Activated CD4-positive, alpha-beta memory T cell treated with anti-CD3 and anti-CD28 coated beads, Interleukin-2, amount 10 ng/mL, durations not matched to agents 7 days and 5 days (primary cell): ENCODE results near the gene CCR6. TPM values are rescaled to one million over a fixed set of nuclear protein-coding genes. Genes with fewer than 3 reads are reported as not detected.
A peak's percentile ranks its signal among the peaks of the same experiment; 100 is the strongest.
"Not testable (repeated sequence)": the region's sequence is repeated elsewhere in the genome, so short reads cannot be mapped to it uniquely, and the experiment has no call there.

ENCODE experiments used
- CTCF ChIA-PET: fragments of 350-600 bp; sonication (Branson Sonifier 250); formaldehyde crosslinking; loops from one replicate; lab custom pipeline; 2021; ENCODE audit warnings: antibody characterized with exemption, inconsistent platforms; lab: Charles Lee
- POLR2A ChIA-PET: fragments of 350-600 bp; sonication (Branson Sonifier 250); formaldehyde crosslinking; loops from one replicate; lab custom pipeline; 2021; ENCODE audit warnings: antibody characterized with exemption; lab: Charles Lee
- DNase-seq: peaks from one replicate; pipeline ENCODE4 v3.0.0-alpha.2; 2020
- H3K27ac Mint-ChIP-seq: one replicate; pipeline ENCODE4 v1.8.0; 2021; ENCODE audit warnings: mild to moderate bottlenecking, mixed read lengths
- H3K27me3 Mint-ChIP-seq: one replicate; pipeline ENCODE4 v1.8.0; 2021; ENCODE audit warnings: mixed read lengths
- H3K36me3 Mint-ChIP-seq: one replicate; pipeline ENCODE4 v1.8.0; 2021; ENCODE audit warnings: low read depth, mixed read lengths
- H3K4me1 Mint-ChIP-seq: one replicate; pipeline ENCODE4 v1.8.0; 2021; ENCODE audit warnings: mixed read lengths
- H3K4me3 Mint-ChIP-seq: one replicate; pipeline ENCODE4 v1.8.0; 2021; ENCODE audit warnings: mild to moderate bottlenecking, mixed read lengths
- H3K9me3 Mint-ChIP-seq: one replicate; pipeline ENCODE4 v1.8.0; 2021; ENCODE audit warnings: mixed read lengths
- total RNA-seq, 2 experiments: library from RNA; stranded (reverse); gene quantifications; one replicate each; pipeline ENCODE4 v1.2.3, GENCODE V29; 2021

CCR6 gene
- total RNA-seq: 10 to 100 TPM; 20.0 to 20.3 TPM

DNA sequence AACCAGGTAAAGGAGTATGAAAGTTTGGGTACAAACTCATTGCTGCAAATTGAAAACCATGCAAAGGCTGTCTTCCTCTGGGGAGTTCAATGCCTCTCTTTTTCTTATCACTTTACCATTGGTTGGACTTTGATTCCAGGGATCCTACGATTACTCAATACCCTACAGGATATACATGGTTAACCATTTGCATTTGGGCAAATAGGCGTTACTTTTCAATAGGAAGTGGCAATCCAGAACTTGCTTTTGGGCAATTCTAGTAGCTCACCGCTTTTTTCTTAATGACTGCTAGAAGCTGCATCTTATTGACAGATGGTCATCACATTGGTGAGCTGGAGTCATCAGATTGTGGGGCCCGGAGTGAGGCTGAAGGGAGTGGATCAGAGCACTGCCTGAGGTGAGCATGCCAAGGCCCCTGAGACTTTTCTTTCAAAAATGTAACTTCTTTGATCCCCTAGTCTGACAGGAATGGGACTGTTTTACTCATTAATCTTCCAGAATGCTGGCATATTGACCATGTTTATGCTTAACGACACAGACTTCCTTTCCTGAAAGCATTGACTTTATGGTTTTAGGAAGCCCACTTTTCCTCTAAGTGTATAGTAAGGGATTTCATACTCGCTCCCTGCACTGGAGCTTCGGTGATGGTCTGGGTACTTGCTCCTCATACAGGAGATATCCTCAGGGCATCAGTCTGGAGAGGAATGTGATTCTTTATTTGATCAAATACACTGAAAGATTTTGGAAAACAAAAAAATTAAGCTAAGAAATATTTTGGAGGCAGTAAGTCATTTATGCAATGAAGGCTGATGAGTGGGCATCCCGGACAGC, at the start of gene CCR6:
CCR6 (plus strand) TSS at position 270 of the 831 bp plus-strand sequence. CDS start 13,039 bp downstream, outside the sequence.
- Mint-ChIP-seq H3K9me3 (peaks cover 7% of the 10 kb centered on the region), H3K27me3 (no peaks in the 10 kb centered on the region), H3K4me1 (peaks cover 80% of the 10 kb centered on the region), H3K36me3 (peaks cover 47% of the 10 kb centered on the region), H3K27ac (peak within 1 kb of the TSS; percentile 97), H3K4me3 (peak within 1 kb of the TSS; percentile 80)
- DNase-seq: no peak
- ChIA-PET CTCF (interaction anchor here (0.6 to 3.5 kb wide), 14 partner anchors 12 to 348 kb away, joined by 3 to 19 read pairs (median 4); no protein-coding TSS in a partner anchor), POLR2A (interaction anchor here (1.1 to 4.0 kb wide), 14 partner anchors 9 to 166 kb away, joined by 3 to 32 read pairs (median 6); partner anchors contain the start of genes CEP43 and RNASET2)

DNA sequence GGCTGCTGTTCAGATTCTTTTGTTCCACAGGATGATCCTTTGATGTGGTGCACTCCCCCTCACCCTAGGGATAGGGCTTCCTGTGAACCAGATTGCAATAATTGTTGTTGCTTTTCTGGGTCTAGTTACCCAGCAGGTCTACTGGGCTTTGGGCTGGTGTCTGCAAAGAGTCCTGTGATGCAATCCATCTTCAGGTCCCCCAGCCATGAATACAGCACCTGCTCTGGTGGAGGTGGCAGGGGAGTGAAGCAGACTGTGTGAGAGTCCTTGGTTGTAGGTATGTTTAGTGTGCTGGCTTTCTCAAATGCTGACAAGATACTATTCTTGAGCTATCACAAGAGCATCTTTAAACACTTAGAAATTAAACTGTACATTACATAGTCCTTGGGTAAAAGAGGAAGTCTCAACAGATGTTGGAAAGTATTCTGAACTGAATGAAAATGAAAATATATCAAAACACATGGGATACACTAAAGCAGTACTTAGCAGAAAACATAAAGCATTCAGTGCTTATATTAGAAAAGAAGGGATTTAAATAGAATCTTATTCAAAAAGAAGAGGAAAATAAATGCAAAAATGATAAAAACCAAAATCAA, 49.1 kb upstream of the CCR6 start:
- ChIA-PET CTCF (no interaction called here), POLR2A (no interaction called here)
- Mint-ChIP-seq H3K9me3 (peaks cover 5% of the 10 kb centered on the region), H3K27ac (no peak overlapping the region), H3K36me3 (peaks cover 13% of the 10 kb centered on the region), H3K4me1 (peaks cover 3% of the 10 kb centered on the region), H3K4me3 (no peak overlapping the region), H3K27me3 (peaks cover 23% of the 10 kb centered on the region)
- DNase-seq: no peak

DNA sequence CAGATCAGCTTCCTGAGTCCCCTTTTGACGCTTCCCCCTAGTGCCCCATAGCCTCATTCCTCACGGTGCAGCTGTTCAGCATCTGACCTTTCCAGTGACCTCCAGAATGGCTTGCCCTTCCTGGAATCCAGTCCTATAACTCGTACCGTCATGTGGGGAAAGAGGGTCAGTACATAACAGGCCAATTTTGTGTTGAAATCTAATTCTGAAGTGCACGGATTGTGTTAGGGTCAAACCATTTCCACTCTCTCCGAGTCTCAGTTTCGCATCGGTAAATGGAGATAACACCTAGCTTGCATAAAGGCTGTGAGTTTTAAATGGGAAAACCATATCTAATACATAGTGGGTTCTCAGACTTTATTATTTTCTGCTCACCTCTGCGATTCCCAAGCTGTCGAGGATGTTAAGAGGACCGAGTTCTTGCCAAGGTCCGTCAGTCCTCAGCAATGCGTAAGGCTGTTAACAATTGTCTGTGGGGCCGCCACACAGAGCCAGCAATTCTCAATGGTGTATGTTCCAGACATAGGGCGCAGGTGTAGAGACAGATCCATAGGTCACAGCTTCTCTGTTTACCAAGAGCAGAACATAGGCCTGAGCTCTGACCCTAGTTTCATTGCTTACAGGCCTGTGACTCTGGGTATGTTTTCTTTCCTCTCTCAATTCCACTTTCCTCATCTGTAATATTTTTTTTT, 45.5 kb upstream of the CCR6 start:
- ChIA-PET POLR2A (no interaction called here), CTCF (no interaction called here)
- Mint-ChIP-seq H3K4me1 (peaks cover 21% of the 10 kb centered on the region), H3K27ac (no peak overlapping the region), H3K9me3 (peaks cover 5% of the 10 kb centered on the region), H3K36me3 (peaks cover 3% of the 10 kb centered on the region), H3K27me3 (peaks cover 9% of the 10 kb centered on the region), H3K4me3 (no peak overlapping the region)
- DNase-seq: no peak

DNA sequence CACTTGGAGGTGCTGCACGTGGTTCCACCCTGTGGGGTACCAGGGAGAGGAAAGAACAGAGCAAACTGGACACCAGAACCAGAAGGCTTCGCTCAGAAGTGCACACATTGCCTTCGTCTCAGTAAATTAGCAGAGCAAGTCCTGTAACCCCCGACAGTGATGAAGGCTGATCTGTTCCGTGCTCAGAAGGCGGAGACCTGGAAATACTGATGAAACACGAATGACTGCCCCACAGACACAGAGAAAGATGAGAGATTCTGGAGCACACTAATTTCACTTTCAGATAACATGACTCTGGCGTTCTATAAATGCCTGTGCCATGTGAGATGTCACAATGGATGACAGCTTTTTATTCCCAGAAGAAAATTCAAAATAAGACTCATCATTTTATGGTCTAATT, 44.2 kb upstream of the CCR6 start:
- Mint-ChIP-seq H3K9me3 (peaks cover 2% of the 10 kb centered on the region), H3K4me3 (no peak overlapping the region), H3K4me1 (peaks cover 21% of the 10 kb centered on the region), H3K27ac (no peak overlapping the region), H3K27me3 (peaks cover 9% of the 10 kb centered on the region), H3K36me3 (peaks cover 5% of the 10 kb centered on the region)
- POLR2A ChIA-PET: no interaction called here
- no peak for DNase-seq
- CTCF ChIA-PET: no interaction called here

DNA sequence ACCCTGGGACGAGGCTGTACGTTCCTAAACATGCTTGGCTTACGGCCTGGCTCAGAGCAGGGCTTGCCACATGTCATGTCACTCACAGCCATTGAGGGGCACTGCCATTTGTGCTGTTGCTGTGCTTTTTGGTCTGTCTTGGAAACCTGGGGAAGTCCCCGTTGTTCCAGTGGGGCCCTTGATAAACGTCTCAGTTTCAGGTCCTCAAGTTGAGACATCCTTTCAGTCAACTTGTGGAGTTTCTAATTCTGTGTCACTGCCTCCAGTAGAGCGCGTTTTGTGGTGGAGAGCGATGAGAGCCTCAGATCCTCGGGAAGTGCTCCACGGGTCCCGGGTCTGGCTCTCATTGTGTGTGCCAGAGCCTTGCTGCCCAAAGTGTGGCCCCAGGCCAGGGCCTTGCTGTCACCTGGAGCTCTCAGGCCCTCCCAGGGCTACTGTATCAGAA, 43.0 kb upstream of the CCR6 start:
- ChIA-PET POLR2A (no interaction called here), CTCF (no interaction called here)
- H3K4me1 Mint-ChIP-seq: peaks cover 21% of the 10 kb centered on the region
- H3K27me3 Mint-ChIP-seq: peaks cover 10% of the 10 kb centered on the region
- no peak overlapping the region for H3K27ac Mint-ChIP-seq
- H3K9me3 Mint-ChIP-seq: peaks cover 2% of the 10 kb centered on the region
- peak; percentile 58 for DNase-seq
- H3K36me3 Mint-ChIP-seq: peaks cover 5% of the 10 kb centered on the region
- no peak overlapping the region for H3K4me3 Mint-ChIP-seq

DNA sequence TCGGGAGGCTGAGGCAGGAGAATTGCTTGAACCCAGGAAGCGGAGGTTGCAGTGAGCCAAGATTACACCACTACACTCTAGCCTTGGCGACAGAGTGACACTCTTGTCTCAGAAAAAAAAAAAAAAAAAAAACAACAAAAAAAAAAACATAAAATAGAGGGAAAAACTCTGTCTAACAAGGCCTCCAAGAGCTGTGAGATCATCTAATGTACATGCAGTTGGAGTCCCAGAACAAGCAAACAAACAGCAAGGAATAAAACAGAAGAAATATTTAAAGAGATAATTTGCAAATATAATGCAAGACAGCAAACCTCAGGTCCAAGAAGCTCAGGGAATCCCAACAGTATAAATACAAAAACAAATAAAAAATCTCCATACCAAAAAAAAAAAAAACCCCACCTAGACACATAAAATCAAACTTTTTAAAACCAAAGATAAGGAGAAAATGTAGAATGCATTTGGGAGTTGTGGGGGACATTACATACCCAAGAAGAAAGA, 35.0 kb upstream of the CCR6 start:
- Mint-ChIP-seq H3K36me3 (peaks cover 20% of the 10 kb centered on the region), H3K27me3 (peaks cover 5% of the 10 kb centered on the region), H3K4me3 (no peak overlapping the region), H3K27ac (no peak overlapping the region), H3K9me3 (peaks cover 10% of the 10 kb centered on the region), H3K4me1 (peaks cover 31% of the 10 kb centered on the region)
- CTCF ChIA-PET: interaction anchor here (0.7 kb wide), 2 partner anchors 35 to 62 kb away, joined by 3 read pairs; no protein-coding TSS in a partner anchor
- DNase-seq: no peak
- POLR2A ChIA-PET: no interaction called here

DNA sequence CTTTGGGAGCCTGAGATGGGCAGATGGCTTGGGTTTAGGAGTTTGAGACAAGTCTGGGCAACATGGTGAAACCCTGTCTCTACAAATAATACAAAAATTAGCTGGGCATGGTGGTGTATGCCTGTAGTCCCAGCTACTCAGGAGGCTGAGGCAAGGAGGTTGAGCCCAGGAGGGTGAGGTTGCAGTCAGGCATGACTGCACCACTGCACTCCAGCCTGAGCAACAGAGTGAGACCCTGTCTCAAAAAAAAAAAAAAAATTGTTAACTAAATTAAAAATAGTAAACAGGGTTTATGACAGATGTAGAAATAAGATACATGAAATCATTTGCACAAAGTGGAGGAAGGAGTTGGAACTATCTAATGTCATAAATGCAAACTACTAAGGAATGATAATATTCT, 34.2 kb upstream of the CCR6 start:
- CTCF ChIA-PET, DNase-seq, H3K4me3 Mint-ChIP-seq, H3K27me3 Mint-ChIP-seq, H3K27ac Mint-ChIP-seq, POLR2A ChIA-PET, H3K9me3 Mint-ChIP-seq: not testable (repeated sequence)
- peaks cover 39% of the 10 kb centered on the region for H3K4me1 Mint-ChIP-seq
- peaks cover 15% of the 10 kb centered on the region for H3K36me3 Mint-ChIP-seq

DNA sequence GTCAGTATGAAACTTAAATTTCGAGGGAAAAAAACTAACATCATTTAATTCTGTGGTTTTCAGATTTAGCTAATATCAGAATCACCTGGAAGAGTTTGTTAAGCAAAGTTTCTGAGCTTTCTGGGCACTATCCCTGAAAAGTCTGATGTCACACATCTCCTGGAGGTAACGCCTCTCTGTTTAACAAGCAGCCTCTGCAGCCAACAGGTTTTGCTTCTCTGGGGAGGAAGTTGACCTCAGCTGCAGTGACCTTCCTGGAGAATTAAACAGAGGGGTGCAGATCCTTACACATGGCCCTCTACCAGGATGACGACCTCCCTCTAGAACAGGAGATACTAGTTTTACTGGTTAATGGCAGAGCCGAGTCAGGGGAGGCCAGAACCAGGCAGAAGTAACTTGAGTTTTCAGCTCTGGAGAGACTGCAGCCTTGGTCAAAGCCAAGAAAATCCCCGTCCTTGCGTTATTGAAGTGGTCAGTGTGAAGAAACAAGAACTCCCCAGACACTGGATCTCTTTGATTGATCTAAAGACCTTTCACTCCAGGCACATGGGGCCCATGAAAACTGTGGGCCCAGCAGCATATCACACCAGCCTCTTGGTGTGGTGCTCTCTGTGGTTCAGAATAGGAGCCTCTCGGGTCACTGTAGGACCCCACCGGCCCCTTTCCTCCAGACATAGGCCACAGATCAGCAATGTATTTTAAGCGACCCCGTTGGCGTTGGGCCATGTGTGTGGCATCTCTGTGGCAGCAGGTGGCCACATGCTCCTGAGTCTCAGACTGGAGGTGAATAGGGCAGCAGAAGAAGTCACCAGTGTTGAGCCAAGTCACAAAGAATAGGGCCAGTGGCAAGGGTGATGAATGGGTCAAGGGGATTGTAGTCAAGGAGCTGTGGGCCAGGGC, 33.4 kb upstream of the CCR6 start:
- DNase-seq: no peak
- H3K4me3 Mint-ChIP-seq: no peak overlapping the region
- peaks cover 47% of the 10 kb centered on the region for H3K4me1 Mint-ChIP-seq
- peaks cover 14% of the 10 kb centered on the region for H3K36me3 Mint-ChIP-seq
- peaks cover 3% of the 10 kb centered on the region for H3K27me3 Mint-ChIP-seq
- ChIA-PET CTCF (interaction anchor here (0.9 to 1.2 kb wide), 2 partner anchors 14 to 100 kb away, joined by 3 read pairs; no protein-coding TSS in a partner anchor), POLR2A (no interaction called here)
- H3K9me3 Mint-ChIP-seq: peaks cover 7% of the 10 kb centered on the region
- no peak overlapping the region for H3K27ac Mint-ChIP-seq

DNA sequence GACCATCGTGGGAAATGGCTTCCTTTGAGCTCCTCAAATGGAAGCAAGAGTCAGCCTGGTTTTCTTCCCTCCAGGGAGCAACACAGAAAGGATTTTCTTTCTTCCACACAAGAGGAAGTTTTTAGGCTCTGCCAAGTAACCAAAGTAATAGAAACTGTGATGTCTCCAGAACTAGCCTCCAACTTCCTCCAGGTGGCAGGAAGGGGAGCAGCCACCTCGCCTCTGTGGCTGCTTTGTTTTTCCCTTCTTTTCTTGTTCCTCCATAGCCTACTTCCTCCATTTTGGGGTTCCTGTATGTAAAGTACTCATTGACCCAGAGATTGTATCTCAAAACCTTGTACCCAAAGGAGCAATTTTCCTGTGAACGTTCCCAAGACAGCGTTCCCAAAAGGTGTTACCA, 32.7 kb upstream of the CCR6 start:
- Mint-ChIP-seq H3K4me1 (peaks cover 53% of the 10 kb centered on the region), H3K27me3 (peaks cover 3% of the 10 kb centered on the region)

DNA sequence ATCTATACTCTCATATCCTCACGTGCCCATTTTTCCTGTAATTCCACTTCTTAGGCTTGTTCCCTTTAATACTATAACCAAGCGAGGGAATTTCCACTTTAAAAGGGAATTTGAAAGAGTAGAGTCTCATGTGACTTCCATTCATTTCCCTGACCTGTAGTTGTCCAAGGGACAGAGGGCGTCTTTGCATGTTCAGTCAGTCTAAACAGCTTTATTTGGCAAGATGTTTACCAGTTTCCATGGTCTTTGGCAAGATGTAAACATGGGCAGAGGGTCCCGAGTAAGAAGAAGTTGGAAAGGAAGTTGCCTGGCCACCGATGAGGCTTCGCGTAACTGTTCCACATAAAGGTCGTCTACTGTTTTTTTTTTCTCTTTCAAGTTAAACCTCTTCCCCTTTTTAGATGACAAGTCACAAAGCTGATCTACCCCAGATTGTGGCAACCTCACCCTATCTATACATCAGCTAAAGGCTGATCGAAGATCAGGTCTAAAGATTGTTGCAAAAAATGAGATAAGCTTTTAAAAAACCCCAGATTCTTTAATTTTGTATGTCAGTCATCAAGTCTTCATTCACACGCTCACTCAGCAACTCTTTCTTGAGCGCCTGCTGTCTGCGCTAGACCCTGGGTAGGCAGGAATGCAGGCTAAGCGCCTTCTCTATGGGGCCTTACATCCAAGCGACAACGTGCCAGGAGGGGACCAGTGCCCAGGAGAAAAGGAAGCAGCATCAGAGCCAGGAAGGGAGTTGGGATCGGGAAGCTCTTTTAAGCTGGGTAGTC, 31.7 kb upstream of the CCR6 start:
- ChIA-PET POLR2A (interaction anchor here (1.1 to 1.5 kb wide), 5 partner anchors 23 to 43 kb away, joined by 3 to 12 read pairs (median 3); partner anchors contain the start of gene CCR6), CTCF (interaction anchor here (0.9 to 1.5 kb wide), 3 partner anchors 31 to 102 kb away, joined by 3 to 5 read pairs (median 4); partner anchors contain the start of gene CCR6)
- Mint-ChIP-seq H3K4me1 (peaks cover 56% of the 10 kb centered on the region), H3K36me3 (peaks cover 10% of the 10 kb centered on the region), H3K27me3 (peaks cover 3% of the 10 kb centered on the region), H3K9me3 (peaks cover 7% of the 10 kb centered on the region), H3K27ac (peak overlapping the region; percentile 11), H3K4me3 (no peak overlapping the region)
- no peak for DNase-seq

More for the DNA sequence above, 32.7 kb upstream of the CCR6 start:
- no peak for DNase-seq
- peaks cover 7% of the 10 kb centered on the region for H3K9me3 Mint-ChIP-seq
- H3K36me3 Mint-ChIP-seq: peaks cover 14% of the 10 kb centered on the region
- CTCF ChIA-PET: interaction anchor here (0.9 to 1.2 kb wide), 2 partner anchors 13 to 101 kb away, joined by 3 read pairs; no protein-coding TSS in a partner anchor
- POLR2A ChIA-PET: no interaction called here
- no peak overlapping the region for H3K27ac Mint-ChIP-seq
- no peak overlapping the region for H3K4me3 Mint-ChIP-seq

DNA sequence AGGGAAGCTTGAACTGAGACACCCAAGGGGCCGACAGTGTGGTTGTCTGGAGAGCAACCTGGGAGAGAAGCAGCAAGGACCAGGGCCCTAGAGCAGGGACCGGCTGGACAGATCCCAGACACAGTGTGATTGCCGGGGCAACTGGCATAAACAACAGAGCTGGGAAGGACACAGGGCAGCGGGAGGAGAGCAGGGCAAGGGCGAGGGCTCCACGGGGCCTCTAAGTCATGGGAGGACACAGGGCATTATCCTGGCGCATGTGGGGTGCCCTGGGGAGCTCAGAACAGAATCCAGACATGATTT, 31.1 kb upstream of the CCR6 start:
- CTCF ChIA-PET: interaction anchor here (0.9 to 1.5 kb wide), 2 partner anchors 30 to 33 kb away, joined by 4 to 5 read pairs; partner anchors contain the start of gene CCR6
- Mint-ChIP-seq H3K4me1 (peaks cover 56% of the 10 kb centered on the region), H3K27me3 (peaks cover 3% of the 10 kb centered on the region), H3K4me3 (no peak overlapping the region), H3K9me3 (peaks cover 6% of the 10 kb centered on the region), H3K27ac (peak overlapping the region; percentile 11), H3K36me3 (peaks cover 8% of the 10 kb centered on the region)
- POLR2A ChIA-PET: interaction anchor here (1.1 to 1.5 kb wide), 5 partner anchors 22 to 44 kb away, joined by 3 to 12 read pairs (median 3); partner anchors contain the start of gene CCR6
- DNase-seq: no peak
